ENCODE results near the gene USP6NL. TPM values are rescaled to one million over a fixed set of nuclear protein-coding genes. Genes with fewer than 3 reads are reported as not detected.

USP6NL gene
- total and polyA plus RNA-seq, 3 experiments from 2014 or later: 1.3 to 3.2 (median 1.9) TPM

DNA sequence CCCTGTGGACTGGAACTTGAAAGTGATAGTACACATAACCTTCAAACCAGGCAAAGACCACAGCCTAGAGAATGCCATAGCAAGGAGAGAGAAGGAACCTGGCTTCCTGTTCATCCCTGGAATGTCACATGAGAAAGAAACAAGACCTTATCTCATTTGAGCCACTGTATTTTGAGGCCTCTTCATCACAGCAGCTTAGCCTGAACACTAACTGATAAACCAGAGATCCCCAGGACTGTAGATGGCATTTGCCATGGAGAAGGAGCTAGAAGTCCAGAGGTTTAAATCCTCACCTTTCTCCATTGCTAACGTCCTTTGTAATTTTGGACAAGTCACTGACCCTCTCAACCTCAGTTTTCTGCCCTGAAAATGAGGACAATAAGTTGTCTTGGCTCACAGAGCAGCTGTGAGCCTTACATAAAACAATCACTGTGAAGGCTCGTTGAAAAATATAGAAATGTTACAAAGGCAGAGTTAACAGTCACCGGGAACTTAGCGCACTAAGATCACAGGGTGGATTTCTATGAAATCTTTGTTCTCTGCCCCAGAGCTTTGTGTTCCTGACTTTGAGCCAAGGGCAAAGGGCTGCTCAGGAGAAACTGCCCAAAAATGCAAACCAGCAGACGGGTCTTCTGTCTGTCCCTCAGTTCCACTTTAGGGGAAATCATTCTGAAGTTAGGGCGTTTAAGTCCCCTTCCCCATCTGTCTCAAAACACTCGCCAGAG lies 197.0 kb downstream of the USP6NL start:
- H3K9me3 ChIP-seq (ENCODE audit: low read length): no peaks in the 10 kb centered on the region
- POLR2A ChIA-PET: no interaction called here
- no peaks in the 10 kb centered on the region for H3K4me1 ChIP-seq (ENCODE audit: insufficient read depth, low read length)
- no peak overlapping the region for H3K4me3 ChIP-seq (ENCODE audit: low read length)
- Mint-ChIP-seq H3K4me1 (peaks cover 2 to 5% (median 3%) of the 10 kb centered on the region in 3 donors), H3K36me3 (peaks cover 2 to 18% (median 4%) of the 10 kb centered on the region in 3 donors), H3K27me3 (peaks cover 3 to 6% of the 10 kb centered on the region in 2 donors), H3K27ac (peak overlapping the region in 1 of 8 donors; percentile 50), H3K9me3 (peaks cover 3 to 19% (median 18%) of the 10 kb centered on the region in 5 donors), H3K4me3 (no peak overlapping the region)
- CTCF ChIA-PET: interaction anchor here (1.4 kb wide), 1 partner anchor 19 kb away, joined by 3 read pairs; no protein-coding TSS in a partner anchor
- no peaks in the 10 kb centered on the region for H3K27me3 ChIP-seq (ENCODE audit: insufficient read depth, low read length, poor library complexity, severe bottlenecking)
- no peak for DNase-seq
- H3K36me3 ChIP-seq (ENCODE audit: insufficient read depth, low read length): no peaks in the 10 kb centered on the region
- H3K27ac ChIP-seq (ENCODE audit: low read depth, low read length): no peak overlapping the region

DNA sequence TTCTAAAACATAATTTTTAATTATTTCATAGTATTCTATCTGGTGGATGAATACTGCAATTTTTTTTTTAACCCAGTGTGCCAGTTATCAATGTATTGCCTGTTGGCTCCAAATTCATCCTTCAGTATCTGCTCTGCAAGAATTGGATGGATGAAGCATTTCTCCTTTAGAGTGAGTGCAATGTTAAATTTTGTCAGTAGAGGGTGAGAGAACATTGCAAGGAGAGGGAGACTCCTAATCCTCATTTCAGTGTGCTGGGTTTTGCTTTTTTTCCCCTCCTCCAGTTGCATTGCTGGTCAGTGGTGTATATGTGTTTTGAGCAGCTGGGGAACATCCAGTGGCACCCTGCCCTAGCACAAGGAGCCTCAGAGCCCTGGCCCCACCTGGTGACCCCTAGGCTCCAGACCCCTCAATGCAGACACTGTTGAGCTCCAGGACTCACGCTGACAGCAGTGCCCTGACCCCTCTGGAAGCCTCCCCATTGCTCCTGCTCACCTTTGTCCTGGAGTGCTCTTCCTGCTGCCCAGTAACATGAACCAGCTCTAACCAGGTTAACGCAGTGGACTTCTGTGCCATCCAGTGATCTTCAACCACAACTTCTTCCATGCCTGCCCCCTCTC lies 199.4 kb downstream of the USP6NL start:
- POLR2A ChIA-PET: no interaction called here
- CTCF ChIA-PET: no interaction called here
- peaks cover 3 to 12% (median 8%) of the 10 kb centered on the region in 5 donors for H3K9me3 Mint-ChIP-seq

DNA sequence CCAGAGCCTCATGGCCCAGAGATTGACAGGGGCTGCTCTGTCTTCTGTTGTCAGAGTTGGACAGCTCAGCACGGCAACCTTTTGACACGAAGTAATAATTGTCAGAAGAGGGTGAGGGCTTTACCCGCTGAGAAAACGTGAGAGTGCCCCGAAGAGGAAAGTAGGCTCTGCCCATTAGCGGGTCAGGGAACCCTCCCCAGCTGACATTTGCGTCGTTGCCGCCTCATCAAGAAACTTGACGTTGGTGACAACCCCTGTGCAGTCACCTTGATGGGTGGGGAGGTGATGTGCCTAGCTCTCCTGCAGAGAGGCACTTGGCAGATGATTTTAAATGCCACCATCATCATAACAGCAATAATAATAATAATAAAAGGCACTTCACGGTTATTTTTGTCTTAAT lies 202.1 kb downstream of the USP6NL start:
- POLR2A ChIA-PET: no interaction called here
- peaks cover 3 to 12% (median 10%) of the 10 kb centered on the region in 5 donors for H3K9me3 Mint-ChIP-seq
- H3K4me3 Mint-ChIP-seq: no peak overlapping the region
- H3K27me3 Mint-ChIP-seq: no peaks in the 10 kb centered on the region
- Histone ChIP-seq H3K4me3 (ENCODE audit: low read length) (no peak overlapping the region), H3K4me1 (ENCODE audit: insufficient read depth, low read length) (peaks cover 38% of the 10 kb centered on the region), H3K27ac (ENCODE audit: low read depth, low read length) (no peak overlapping the region), H3K36me3 (ENCODE audit: insufficient read depth, low read length) (no peaks in the 10 kb centered on the region), H3K27me3 (ENCODE audit: insufficient read depth, low read length, poor library complexity, severe bottlenecking) (no peaks in the 10 kb centered on the region), H3K9me3 (ENCODE audit: low read length) (no peaks in the 10 kb centered on the region)
- H3K36me3 Mint-ChIP-seq: peaks cover 0 to 14% (median 4%) of the 10 kb centered on the region in 3 donors
- H3K27ac Mint-ChIP-seq: no peak overlapping the region
- peaks cover 37 to 42% (median 42%) of the 10 kb centered on the region in 3 donors for H3K4me1 Mint-ChIP-seq
- no peak for DNase-seq
- CTCF ChIA-PET: no interaction called here

More for the DNA sequence above, 199.4 kb downstream of the USP6NL start:
- no peaks in the 10 kb centered on the region for H3K36me3 ChIP-seq (ENCODE audit: insufficient read depth, low read length)
- H3K27ac ChIP-seq (ENCODE audit: low read depth, low read length): no peak overlapping the region
- H3K27me3 ChIP-seq (ENCODE audit: insufficient read depth, low read length, poor library complexity, severe bottlenecking): no peaks in the 10 kb centered on the region
- Mint-ChIP-seq H3K27ac (peak overlapping the region in 1 of 8 donors; percentile 5), H3K4me3 (no peak overlapping the region), H3K4me1 (peaks cover 20 to 23% (median 22%) of the 10 kb centered on the region in 3 donors), H3K27me3 (peaks cover 0 to 4% of the 10 kb centered on the region in 2 donors), H3K36me3 (peaks cover 0 to 14% (median 4%) of the 10 kb centered on the region in 3 donors)
- H3K4me3 ChIP-seq (ENCODE audit: low read length): no peak overlapping the region
- DNase-seq: no peak
- peaks cover 21% of the 10 kb centered on the region for H3K4me1 ChIP-seq (ENCODE audit: insufficient read depth, low read length)
- no peaks in the 10 kb centered on the region for H3K9me3 ChIP-seq (ENCODE audit: low read length)

DNA sequence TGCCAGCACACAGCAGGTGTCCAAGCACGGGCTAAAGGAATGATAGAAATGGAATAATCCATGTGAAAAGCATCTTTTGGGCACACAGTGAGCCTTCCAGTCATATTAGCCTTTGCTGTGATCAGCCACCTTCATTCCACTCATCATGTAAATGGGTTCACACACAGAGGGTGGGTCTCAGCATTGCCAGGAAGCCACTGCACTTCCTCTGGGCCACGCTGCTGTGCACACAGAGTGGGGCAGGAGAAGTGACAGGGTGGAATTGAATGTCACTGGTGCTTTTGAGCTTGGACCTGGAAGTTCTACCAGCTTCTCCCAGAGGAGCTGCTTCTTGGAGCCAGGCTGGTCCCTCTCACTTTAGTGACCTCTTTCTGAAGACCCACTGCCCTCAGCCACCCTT lies 203.5 kb downstream of the USP6NL start:
- H3K4me3 Mint-ChIP-seq: peak overlapping the region; percentile 7 to 61 (median 14)
- peak overlapping the region in 6 of 8 donors; percentile 13 to 83 (median 63) for H3K27ac Mint-ChIP-seq
- Histone ChIP-seq H3K27ac (ENCODE audit: low read depth, low read length) (no peak overlapping the region), H3K4me3 (ENCODE audit: low read length) (peak overlapping the region; percentile 21), H3K36me3 (ENCODE audit: insufficient read depth, low read length) (no peaks in the 10 kb centered on the region), H3K27me3 (ENCODE audit: insufficient read depth, low read length, poor library complexity, severe bottlenecking) (no peaks in the 10 kb centered on the region), H3K4me1 (ENCODE audit: insufficient read depth, low read length) (peaks cover 42% of the 10 kb centered on the region), H3K9me3 (ENCODE audit: low read length) (no peaks in the 10 kb centered on the region)
- peak in 2 of 5 donors; percentile 3 to 24 for DNase-seq
- H3K4me1 Mint-ChIP-seq: peaks cover 41 to 49% (median 49%) of the 10 kb centered on the region in 3 donors
- peaks cover 2 to 13% (median 9%) of the 10 kb centered on the region in 5 donors for H3K9me3 Mint-ChIP-seq
- peaks cover 0 to 14% (median 4%) of the 10 kb centered on the region in 3 donors for H3K36me3 Mint-ChIP-seq
- ChIA-PET POLR2A (no interaction called here), CTCF (no interaction called here)
- H3K27me3 Mint-ChIP-seq: peaks cover 0 to 2% of the 10 kb centered on the region in 2 donors

DNA sequence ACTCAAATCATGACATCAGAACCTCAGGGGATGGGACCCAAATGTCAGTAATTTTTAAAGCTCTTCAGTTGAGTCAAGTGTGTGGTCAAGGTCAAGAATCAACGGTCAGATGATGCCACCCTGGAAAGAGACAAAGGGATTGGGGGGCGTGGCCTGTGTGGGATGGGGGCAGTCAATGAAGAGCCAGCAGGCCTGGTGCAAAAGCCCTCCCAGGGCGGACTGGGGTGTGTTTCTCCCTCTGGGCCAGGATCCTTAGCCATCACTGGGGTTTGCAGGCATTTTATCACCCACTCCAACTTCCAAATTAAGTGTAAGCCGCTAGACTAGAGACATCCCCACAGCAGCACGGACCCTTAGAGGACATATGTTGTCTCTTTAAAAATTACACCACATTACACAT lies 204.7 kb downstream of the USP6NL start:
- H3K9me3 Mint-ChIP-seq: peaks cover 0 to 5% (median 2%) of the 10 kb centered on the region in 5 donors
- Histone ChIP-seq H3K9me3 (ENCODE audit: low read length) (no peaks in the 10 kb centered on the region), H3K4me3 (ENCODE audit: low read length) (no peak overlapping the region), H3K27ac (ENCODE audit: low read depth, low read length) (no peak overlapping the region), H3K36me3 (ENCODE audit: insufficient read depth, low read length) (no peaks in the 10 kb centered on the region), H3K4me1 (ENCODE audit: insufficient read depth, low read length) (peaks cover 54% of the 10 kb centered on the region), H3K27me3 (ENCODE audit: insufficient read depth, low read length, poor library complexity, severe bottlenecking) (no peaks in the 10 kb centered on the region)
- ChIA-PET CTCF (interaction anchor here (1.8 kb wide), 1 partner anchor 11 kb away, joined by 4 read pairs; no protein-coding TSS in a partner anchor), POLR2A (no interaction called here)
- H3K4me3 Mint-ChIP-seq: peak overlapping the region in 3 of 7 donors; percentile 3 to 21 (median 19)
- peak overlapping the region in 5 of 8 donors; percentile 62 to 86 (median 78) for H3K27ac Mint-ChIP-seq
- peaks cover 53 to 61% (median 61%) of the 10 kb centered on the region in 3 donors for H3K4me1 Mint-ChIP-seq
- DNase-seq: no peak
- H3K36me3 Mint-ChIP-seq: peaks cover 0 to 8% (median 0%) of the 10 kb centered on the region in 3 donors
- peaks cover 0 to 2% of the 10 kb centered on the region in 2 donors for H3K27me3 Mint-ChIP-seq

DNA sequence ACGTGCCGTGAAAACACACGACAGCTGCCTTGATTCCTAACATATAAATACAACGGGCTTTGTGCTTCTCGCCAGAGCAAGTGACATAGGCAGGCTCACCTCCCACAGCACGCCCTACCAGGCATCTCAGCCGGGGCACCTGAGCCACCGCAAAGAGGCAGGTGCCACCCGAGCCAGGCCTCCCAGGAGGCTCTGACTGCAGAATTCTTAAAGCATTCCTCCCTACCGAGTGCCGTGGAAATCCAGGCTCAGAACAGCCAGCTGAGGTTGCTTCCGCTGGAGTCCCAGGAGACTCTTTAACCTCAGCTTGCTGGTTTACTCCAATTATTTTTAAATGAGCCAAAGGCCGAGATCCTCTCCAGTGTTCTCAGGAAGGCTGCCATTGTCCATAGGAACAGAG lies 206.5 kb downstream of the USP6NL start:
- no peak overlapping the region for H3K4me3 ChIP-seq (ENCODE audit: low read length)
- Mint-ChIP-seq H3K27ac (peak overlapping the region in 3 of 8 donors; percentile 6 to 78 (median 43)), H3K4me3 (peak overlapping the region in 1 of 7 donors; percentile 15), H3K4me1 (peaks cover 72 to 79% (median 75%) of the 10 kb centered on the region in 3 donors), H3K9me3 (peaks cover 0 to 5% (median 2%) of the 10 kb centered on the region in 5 donors), H3K27me3 (peaks cover 0 to 2% of the 10 kb centered on the region in 2 donors), H3K36me3 (peaks cover 0 to 7% (median 0%) of the 10 kb centered on the region in 3 donors)
- peaks cover 67% of the 10 kb centered on the region for H3K4me1 ChIP-seq (ENCODE audit: insufficient read depth, low read length)
- no peaks in the 10 kb centered on the region for H3K36me3 ChIP-seq (ENCODE audit: insufficient read depth, low read length)
- no peaks in the 10 kb centered on the region for H3K9me3 ChIP-seq (ENCODE audit: low read length)
- CTCF ChIA-PET: interaction anchor here (1.8 kb wide), 1 partner anchor 10 kb away, joined by 4 read pairs; no protein-coding TSS in a partner anchor
- DNase-seq: no peak
- no peaks in the 10 kb centered on the region for H3K27me3 ChIP-seq (ENCODE audit: insufficient read depth, low read length, poor library complexity, severe bottlenecking)
- H3K27ac ChIP-seq (ENCODE audit: low read depth, low read length): no peak overlapping the region
- POLR2A ChIA-PET: no interaction called here

All from CD8-positive, alpha-beta memory T cell (primary cell).